Measurements from ENCODE around the gene UBE2D4. TPM values are rescaled to one million over a fixed set of nuclear protein-coding genes. Genes with fewer than 3 reads are reported as not detected.

UBE2D4 gene
- total RNA-seq, 1 experiment from 2014 or later = 6.4 TPM

DNA sequence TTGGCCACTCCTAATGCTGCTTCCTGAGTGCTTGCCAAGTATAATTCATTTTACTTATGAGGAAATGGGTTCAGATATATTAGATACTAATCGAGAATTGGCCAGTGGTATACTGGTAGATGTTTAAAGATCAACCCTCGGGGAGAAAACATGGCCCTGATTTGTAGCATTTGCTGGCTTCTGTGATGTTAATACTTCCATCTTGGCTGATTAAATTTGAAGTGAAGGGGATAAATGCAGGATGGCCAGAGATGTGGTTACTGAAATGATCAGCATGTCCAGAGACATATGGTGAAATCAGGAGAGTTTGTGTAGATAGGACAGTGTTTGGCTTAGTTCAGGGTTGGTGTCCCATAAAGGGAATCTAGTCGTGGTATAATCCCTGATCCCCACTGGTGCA lies 11.2 kb downstream of the UBE2D4 start:
- peaks cover 6 to 7% of the 10 kb centered on the region in 2 experiments; a peak in 2 of 4 replicates for H3K4me1 Mint-ChIP-seq
- Histone ChIP-seq H4K20me1 (ENCODE audit: control insufficient read depth, insufficient read depth, insufficient read length) (no peaks in the 10 kb centered on the region), H2BK12ac (ENCODE audit: insufficient read length, low read depth, low read length) (no peak overlapping the region), H2AK5ac (ENCODE audit: insufficient read length, low read length) (no peak overlapping the region), H3K27ac (ENCODE audit: insufficient read length, low read depth, low read length) (no peak overlapping the region), H3K79me1 (ENCODE audit: insufficient read depth, low read depth, low read length, poor library complexity, severe bottlenecking) (no peaks in the 10 kb centered on the region), H3K14ac (ENCODE audit: insufficient read depth, low read length) (no peak overlapping the region), H2BK15ac (ENCODE audit: low read depth, low read length) (no peak overlapping the region), H2AFZ (ENCODE audit: low read length) (no peak overlapping the region), H2BK20ac (ENCODE audit: low read depth, low read length, poor library complexity, severe bottlenecking) (no peak overlapping the region), H3K9ac (ENCODE audit: extremely low read depth, insufficient read length, low read length) (no peak overlapping the region), H3K9me3 (ENCODE audit: control insufficient read depth, low read depth, low read length) (no peaks in the 10 kb centered on the region), H3K4me1 (ENCODE audit: insufficient read depth, low read length) (no peaks in the 10 kb centered on the region), H3K18ac (ENCODE audit: insufficient read length, low read depth, low read length) (no peak overlapping the region), H3K56ac (ENCODE audit: insufficient read length, low read depth, low read length) (no peak overlapping the region), H3K23ac (ENCODE audit: insufficient read length, low read depth, low read length) (no peak overlapping the region), H3K79me2 (ENCODE audit: insufficient read depth, low read length) (no peaks in the 10 kb centered on the region), H3K4me2 (ENCODE audit: insufficient read depth, insufficient read length, low read length) (no peak overlapping the region), H4K91ac (ENCODE audit: insufficient read length, low read depth, low read length) (no peak overlapping the region), H2BK5ac (ENCODE audit: insufficient read length, low read length) (no peak overlapping the region), H3K4ac (ENCODE audit: low read depth, low read length) (no peak overlapping the region), H2BK120ac (ENCODE audit: low read depth, low read length, poor library complexity, severe bottlenecking) (no peak overlapping the region), H4K5ac (ENCODE audit: insufficient read length, low read depth, low read length) (no peak overlapping the region), H3K23me2 (ENCODE audit: insufficient read length, low read depth, low read length, poor library complexity, severe bottlenecking) (no peaks in the 10 kb centered on the region), H3K27me3 (ENCODE audit: insufficient read depth, low read length) (no peaks in the 10 kb centered on the region), H4K8ac (replicated peaks; ENCODE audit: insufficient read length, low read depth, low read length) (no peak overlapping the region), H3T11ph (ENCODE audit: low read length) (no peak overlapping the region)
- H3K4me3 Mint-ChIP-seq = no peak overlapping the region
- DNase-seq = no peak
- no peaks in the 10 kb centered on the region for H3K9me3 Mint-ChIP-seq
- H3K36me3 Mint-ChIP-seq (ENCODE audit: insufficient read depth in 1 of 3, low read depth in 3 of 3) = no peaks in the 10 kb centered on the region
- no peaks in the 10 kb centered on the region for H3K27me3 Mint-ChIP-seq (ENCODE audit: low read depth)
- H3K27ac Mint-ChIP-seq = no peak overlapping the region
- WGBS (ENCODE audit: extremely low coverage, insufficient read length, low lambda C conversion rate) = no CpG with 5 or more reads among the region's 3 CpGs
- TF ChIP-seq, protein P1, sequence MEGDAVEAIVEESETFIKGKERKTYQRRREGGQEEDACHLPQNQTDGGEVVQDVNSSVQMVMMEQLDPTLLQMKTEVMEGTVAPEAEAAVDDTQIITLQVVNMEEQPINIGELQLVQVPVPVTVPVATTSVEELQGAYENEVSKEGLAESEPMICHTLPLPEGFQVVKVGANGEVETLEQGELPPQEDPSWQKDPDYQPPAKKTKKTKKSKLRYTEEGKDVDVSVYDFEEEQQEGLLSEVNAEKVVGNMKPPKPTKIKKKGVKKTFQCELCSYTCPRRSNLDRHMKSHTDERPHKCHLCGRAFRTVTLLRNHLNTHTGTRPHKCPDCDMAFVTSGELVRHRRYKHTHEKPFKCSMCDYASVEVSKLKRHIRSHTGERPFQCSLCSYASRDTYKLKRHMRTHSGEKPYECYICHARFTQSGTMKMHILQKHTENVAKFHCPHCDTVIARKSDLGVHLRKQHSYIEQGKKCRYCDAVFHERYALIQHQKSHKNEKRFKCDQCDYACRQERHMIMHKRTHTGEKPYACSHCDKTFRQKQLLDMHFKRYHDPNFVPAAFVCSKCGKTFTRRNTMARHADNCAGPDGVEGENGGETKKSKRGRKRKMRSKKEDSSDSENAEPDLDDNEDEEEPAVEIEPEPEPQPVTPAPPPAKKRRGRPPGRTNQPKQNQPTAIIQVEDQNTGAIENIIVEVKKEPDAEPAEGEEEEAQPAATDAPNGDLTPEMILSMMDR (conservative IDR thresholded peaks at IDR 0.05) = no peak
